WERI-Rb-1 (cell line): ENCODE measurements around the gene TTC13.

Experiments
- DNase-seq: peaks from one replicate; pipeline ENCODE4 v3.0.0-alpha.2; 2020
- H3K27ac ChIP-seq: fragments of 250-450 bp; sonication (Bioruptor Pico); 2 replicates; pipeline ENCODE4 v1.5.1; 2020; ENCODE audit warnings: mild to moderate bottlenecking, moderate library complexity
- H3K27me3 ChIP-seq: fragments of 250-450 bp; sonication (Bioruptor Pico); 2 replicates; pipeline ENCODE4 v1.5.1; 2021; ENCODE audit warnings: mild to moderate bottlenecking, low read depth, moderate library complexity; ENCODE audit not compliant: insufficient read depth, severe bottlenecking
- H3K36me3 ChIP-seq: fragments of 250-450 bp; sonication (Bioruptor Pico); 2 replicates; pipeline ENCODE4 v1.5.1; 2020; ENCODE audit warnings: mild to moderate bottlenecking, moderate library complexity
- H3K4me3 ChIP-seq: 2 replicates; pipeline ENCODE4 v1.5.1; 2011; ENCODE audit warnings: low read depth, mild to moderate bottlenecking, control low read depth, low read length
- H3K9me3 ChIP-seq: fragments of 250-450 bp; sonication (Bioruptor Pico); 2 replicates; pipeline ENCODE4 v1.5.1; 2021; ENCODE audit warnings: mild to moderate bottlenecking, moderate library complexity; ENCODE audit not compliant: severe bottlenecking
- CTCF ChIP-seq: IDR thresholded peaks from 2 replicates; pipeline ENCODE4 v1.5.1; 2011; ENCODE audit warnings: low read depth, mild to moderate bottlenecking, control low read depth, inconsistent platforms, low read length

TTC13 gene

GRCh38 chr1:230867903-230868735 lies 110.5 kb downstream of the TTC13 start, which contains the start of gene C1orf198:
Gene C1orf198 (minus strand): TSS chr1:230868521. CDS start chr1:230868512, 9 bp downstream.
- Histone ChIP-seq H3K4me3 (peak within 1 kb of the TSS; percentile 85), H3K27ac (peak within 1 kb of the TSS; percentile 98), H3K36me3 (peaks cover 18% of the 10 kb centered on the region), H3K9me3 (no peaks in the 10 kb centered on the region), H3K27me3 (no peaks in the 10 kb centered on the region)
- DNase-seq = peak; percentile 88
- no peak for TF ChIP-seq CTCF

DNA sequence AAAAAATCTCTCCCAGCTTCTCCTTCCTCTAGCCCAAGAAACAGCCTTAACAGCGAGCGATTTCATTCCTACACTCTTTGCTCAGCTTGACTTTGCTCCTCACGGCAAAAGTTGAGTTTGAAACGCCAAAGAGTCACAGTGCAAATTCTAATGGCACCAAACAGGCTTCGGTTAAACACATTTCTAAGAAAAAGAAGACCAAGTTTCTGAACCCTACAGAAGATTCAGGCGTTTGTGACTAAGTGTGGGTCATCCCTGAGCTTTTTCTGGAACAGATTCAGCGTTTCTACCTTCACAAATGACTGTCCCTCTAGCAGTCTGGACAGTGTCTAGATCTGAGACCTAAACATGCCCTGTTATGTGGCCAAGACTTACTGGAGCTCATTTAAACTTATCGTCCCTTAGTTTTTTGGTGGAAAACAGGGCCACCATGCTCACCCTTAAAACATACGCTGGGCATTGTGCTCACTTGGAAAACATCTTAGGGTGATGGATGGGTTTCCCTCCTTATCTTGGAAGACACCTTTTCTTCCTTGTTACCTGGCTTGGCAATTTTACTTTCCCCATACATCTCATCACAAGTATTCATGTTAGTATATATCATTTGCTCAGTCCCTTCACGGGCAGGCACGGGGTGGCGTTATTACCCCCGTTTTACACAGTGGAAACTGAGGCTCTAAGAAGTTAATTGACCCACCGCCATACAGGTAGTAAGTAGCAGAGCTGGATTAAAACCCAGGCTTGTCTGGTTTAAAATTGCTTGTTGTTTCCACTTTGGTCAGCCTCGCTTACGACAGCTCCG lies 111.4 kb downstream of the TTC13 start:
- no peaks in the 10 kb centered on the region for H3K9me3 ChIP-seq
- no peaks in the 10 kb centered on the region for H3K27me3 ChIP-seq
- H3K27ac ChIP-seq = peak overlapping the region; percentile 93
- peak overlapping the region; percentile 85 for H3K4me3 ChIP-seq
- no peak for DNase-seq
- H3K36me3 ChIP-seq = peaks cover 21% of the 10 kb centered on the region
- no peak for TF ChIP-seq CTCF

DNA sequence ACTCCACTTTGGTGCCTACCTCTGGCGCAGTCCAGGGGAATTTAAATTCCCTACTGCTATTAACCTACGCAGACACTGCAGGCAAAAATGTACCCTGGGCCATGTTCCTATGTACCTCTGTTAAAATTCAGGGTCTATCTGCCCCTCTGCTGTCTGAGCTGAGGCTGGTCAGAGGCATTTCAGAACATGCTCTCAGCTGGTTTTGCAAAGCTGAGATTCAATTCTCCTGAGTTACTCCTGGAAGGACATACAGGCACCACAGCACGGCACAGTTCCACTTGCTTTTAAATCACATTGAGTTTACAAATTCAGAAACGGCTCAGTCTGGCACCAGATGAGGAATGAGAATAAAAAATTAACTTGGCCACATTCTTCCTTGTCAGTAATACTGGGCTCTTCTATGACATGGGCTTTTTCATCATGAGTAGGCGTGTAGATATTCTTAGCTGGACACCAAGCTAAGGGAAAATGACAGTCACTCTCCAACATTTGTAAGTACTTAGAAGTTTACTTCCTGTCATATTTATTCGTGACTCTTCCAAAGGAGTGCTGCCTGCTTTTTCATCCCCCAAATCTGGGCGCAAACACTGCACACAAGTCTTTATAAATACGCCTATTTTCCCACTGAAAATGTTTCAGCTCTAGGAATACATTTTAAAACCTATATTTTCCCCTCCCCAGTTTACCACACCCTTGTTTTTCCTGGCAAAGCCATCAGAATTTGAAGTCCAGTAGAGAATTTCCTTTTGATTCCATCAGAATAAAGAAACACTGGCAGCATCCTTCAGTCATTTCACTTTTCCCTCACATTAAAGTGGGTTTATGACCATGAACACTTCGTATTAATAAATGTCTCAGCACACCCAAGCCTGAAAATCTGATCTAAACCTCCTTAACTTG lies 112.2 kb downstream of the TTC13 start:
- Histone ChIP-seq H3K27me3 (no peaks in the 10 kb centered on the region), H3K36me3 (peaks cover 30% of the 10 kb centered on the region), H3K4me3 (no peak overlapping the region), H3K27ac (no peak overlapping the region), H3K9me3 (no peaks in the 10 kb centered on the region)
- no peak for TF ChIP-seq CTCF
- DNase-seq = no peak

- TF ChIP-seq CTCF = no peak
- H3K27me3 ChIP-seq = no peaks in the 10 kb centered on the region
- H3K4me3 ChIP-seq = no peak overlapping the region
- H3K9me3 ChIP-seq = no peaks in the 10 kb centered on the region
- no peak overlapping the region for H3K27ac ChIP-seq
- no peak for DNase-seq
- peaks cover 33% of the 10 kb centered on the region for H3K36me3 ChIP-seq
Observed at GRCh38 chr1:230865062-230865817, 113.4 kb downstream of the TTC13 start.

DNA sequence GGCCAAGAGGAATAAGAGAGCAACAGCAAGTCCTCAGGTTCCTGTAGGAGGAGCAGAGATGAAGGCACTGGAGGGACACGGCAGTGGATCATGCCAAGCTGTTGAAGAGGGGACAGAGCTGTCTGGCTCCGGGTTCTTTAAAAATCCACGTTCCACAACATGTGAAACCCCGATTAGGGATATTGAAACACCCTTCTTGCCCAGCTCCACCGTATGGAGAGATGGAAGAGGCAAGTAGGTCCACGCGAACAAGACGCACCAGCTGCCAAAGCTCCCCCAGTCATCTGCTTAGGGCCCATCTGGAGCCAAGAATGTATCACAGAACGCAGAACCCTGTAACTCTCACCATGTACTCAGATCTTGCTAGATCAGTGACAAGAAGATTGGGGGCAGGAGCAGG lies 114.2 kb downstream of the TTC13 start:
- Histone ChIP-seq H3K27me3 (no peaks in the 10 kb centered on the region), H3K36me3 (peaks cover 33% of the 10 kb centered on the region), H3K4me3 (no peak overlapping the region), H3K27ac (no peak overlapping the region), H3K9me3 (no peaks in the 10 kb centered on the region)
- no peak for TF ChIP-seq CTCF
- DNase-seq = no peak
